Body of pancreas (tissue), 4 donors: ENCODE measurements around the gene ARHGEF7. TPM values are rescaled to one million over a fixed set of nuclear protein-coding genes. Genes with fewer than 3 reads are reported as not detected.

ENCODE experiments used
- ATAC-seq: fragments of 150-250 bp; one replicate; pipeline ENCODE4 v1.9.1; 2016
- DNase-seq, 4 donors: peaks; one replicate each; pipeline ENCODE4 v3.0.0-alpha.2; 2019
- H3K27ac ChIP-seq, 4 donors: fragments of 200-600 bp; sonication (generic); 1 replicate in 3 of 4; 2 replicates in 1 of 4; pipeline versions ENCODE4 v1.5.1 to v1.6.1; 2016 to 2019; ENCODE audit warnings: mild to moderate bottlenecking in 1 of 4, mixed read lengths in 1 of 4, moderate library complexity in 1 of 4
- H3K27me3 ChIP-seq, 2 donors: fragments of 200-600 bp; sonication (generic); one replicate each; pipeline ENCODE4 v1.6.0; 2016; ENCODE audit warnings: mild to moderate bottlenecking in 1 of 2
- H3K36me3 ChIP-seq, 2 donors: fragments of 200-600 bp; sonication (generic); replicated peaks in 1 of 2; 2 replicates each; pipeline ENCODE4 v1.5.1; 2016; ENCODE audit warnings: low read depth in 2 of 2; ENCODE audit not compliant: insufficient read depth in 1 of 2
- H3K4me1 ChIP-seq: fragments of 200-600 bp; sonication (generic); one replicate; pipeline ENCODE4 v1.6.0; 2016
- H3K4me3 ChIP-seq, 2 donors: fragments of 200-600 bp; sonication (generic); 1 replicate in 1 of 2; 2 replicates in 1 of 2; pipeline ENCODE4 v1.5.1; 2016 to 2019
- H3K9me3 ChIP-seq, 3 donors: fragments of 200-600 bp; sonication (generic); 1 replicate in 2 of 3; 2 replicates in 1 of 3; pipeline ENCODE4 v1.5.1; 2016
- POLR2A ChIP-seq, 3 donors: fragments of 450-650 bp; IDR thresholded peaks; one replicate each; pipeline ENCODE4 v1.6.1; 2016; ENCODE audit warnings: antibody characterized with exemption in 3 of 3, mild to moderate bottlenecking in 2 of 3
- WGBS, 2 donors: methylation state at CpG; one replicate each; pipeline ENCODE4 v1.1.5; 2017; 5-methylcytosine and 5-hydroxymethylcytosine counted together
- intact Hi-C: fragments of 100-400 bp; cut with DNase I; formaldehyde crosslinking; loops from one replicate; pipeline ENCODE4 v1.15.1; 2023
- total RNA-seq, 2 donors: library from RNA; depleted of rRNA; stranded (reverse); fragments of >200 nt; gene quantifications; one replicate each; pipeline ENCODE4 v1.1.0, GENCODE V29; 2016
- TF ChIP-seq, protein P1 (sequence below), 7 experiments: fragments of 450-650 bp in 4 of 7; fragments of 200-600 bp in 3 of 7; sonication (generic) in 3 of 7; IDR thresholded peaks; one replicate each; pipeline ENCODE4 v1.5.1; 2016 to 2019; ENCODE audit warnings: antibody characterized with exemption in 7 of 7

ARHGEF7 gene
- total RNA-seq, 2 donors from 2014 or later, result 27.5 to 81.4 TPM

DNA sequence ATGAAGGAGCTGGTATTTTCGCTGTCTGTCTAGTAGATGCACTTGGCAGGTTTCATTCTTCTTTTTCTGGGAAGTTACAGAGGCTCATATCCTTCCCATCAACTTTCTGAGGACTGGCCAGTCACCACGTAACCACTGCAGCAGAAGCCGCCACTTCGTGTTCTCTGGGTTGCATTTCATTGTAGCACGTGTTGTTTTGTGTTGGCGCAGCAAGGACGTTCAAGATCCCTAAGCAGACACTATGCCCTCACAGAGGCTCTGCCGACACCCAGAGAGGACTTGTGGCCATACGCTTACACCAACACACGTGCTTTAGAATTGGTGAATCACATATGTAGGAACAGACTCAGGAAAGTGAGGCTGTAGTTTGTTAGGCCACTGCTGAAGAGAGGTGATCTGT is 163.1 kb downstream of the ARHGEF7 start:
- Histone ChIP-seq H3K36me3 (peaks cover 0 to 24% of the 10 kb centered on the region in 2 donors), H3K4me3 (no peak overlapping the region), H3K4me1 (peaks cover 8% of the 10 kb centered on the region), H3K27me3 (no peaks in the 10 kb centered on the region), H3K9me3 (no peaks in the 10 kb centered on the region), H3K27ac (no peak overlapping the region)
- no peak for ATAC-seq
- 92 to 94% methylated on average over 10 of the region's 10 CpGs for WGBS, 2 donors
- TF ChIP-seq, protein P1, sequence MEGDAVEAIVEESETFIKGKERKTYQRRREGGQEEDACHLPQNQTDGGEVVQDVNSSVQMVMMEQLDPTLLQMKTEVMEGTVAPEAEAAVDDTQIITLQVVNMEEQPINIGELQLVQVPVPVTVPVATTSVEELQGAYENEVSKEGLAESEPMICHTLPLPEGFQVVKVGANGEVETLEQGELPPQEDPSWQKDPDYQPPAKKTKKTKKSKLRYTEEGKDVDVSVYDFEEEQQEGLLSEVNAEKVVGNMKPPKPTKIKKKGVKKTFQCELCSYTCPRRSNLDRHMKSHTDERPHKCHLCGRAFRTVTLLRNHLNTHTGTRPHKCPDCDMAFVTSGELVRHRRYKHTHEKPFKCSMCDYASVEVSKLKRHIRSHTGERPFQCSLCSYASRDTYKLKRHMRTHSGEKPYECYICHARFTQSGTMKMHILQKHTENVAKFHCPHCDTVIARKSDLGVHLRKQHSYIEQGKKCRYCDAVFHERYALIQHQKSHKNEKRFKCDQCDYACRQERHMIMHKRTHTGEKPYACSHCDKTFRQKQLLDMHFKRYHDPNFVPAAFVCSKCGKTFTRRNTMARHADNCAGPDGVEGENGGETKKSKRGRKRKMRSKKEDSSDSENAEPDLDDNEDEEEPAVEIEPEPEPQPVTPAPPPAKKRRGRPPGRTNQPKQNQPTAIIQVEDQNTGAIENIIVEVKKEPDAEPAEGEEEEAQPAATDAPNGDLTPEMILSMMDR (IDR thresholded peaks at IDR 0.05), result no peak
- TF ChIP-seq POLR2A (IDR thresholded peaks at IDR 0.05), result no peak
- no peak for DNase-seq
- intact Hi-C loops, result no loop called here

DNA sequence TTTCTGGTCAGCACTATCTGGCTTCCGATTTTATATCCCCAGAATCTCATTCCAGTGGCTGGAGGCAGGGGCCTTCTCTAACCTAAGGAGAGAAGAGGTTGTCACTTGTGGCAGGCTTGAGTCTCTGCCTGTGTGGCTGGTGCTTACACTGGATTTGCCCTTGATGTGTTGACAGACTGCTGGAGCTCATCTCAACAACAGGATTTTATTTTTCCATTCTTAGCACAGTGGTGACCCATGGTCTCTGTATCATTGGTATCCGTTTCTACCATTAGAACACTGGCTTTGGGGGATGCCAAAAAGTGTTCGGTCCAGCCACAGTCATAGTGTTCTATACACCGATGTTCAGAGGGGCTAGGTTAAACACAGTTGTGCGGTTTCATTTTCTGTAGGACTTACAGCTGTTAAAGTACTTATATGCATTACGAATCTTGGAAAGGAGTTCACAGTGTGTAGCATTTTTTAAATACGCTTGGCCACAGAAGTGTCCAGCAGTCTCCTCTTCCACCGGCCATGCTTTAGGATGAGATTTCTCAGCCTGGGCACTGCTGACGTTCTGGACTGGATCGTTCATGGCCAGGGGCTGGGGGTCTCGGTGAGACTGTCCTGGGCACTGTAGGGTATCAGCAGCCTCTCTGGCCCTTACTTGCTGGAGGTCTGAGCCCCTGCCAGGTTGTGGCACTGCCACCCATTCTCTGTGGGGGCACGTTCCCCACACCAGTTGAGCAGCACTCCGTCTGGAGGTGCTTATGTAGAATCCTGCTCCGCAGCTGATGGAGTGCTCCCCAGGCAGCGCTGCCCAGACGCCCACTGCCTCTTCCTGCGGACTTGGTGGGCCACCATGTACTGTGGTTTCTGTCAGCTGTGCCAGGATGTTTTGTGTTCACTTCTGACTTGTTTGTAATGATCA is 163.9 kb downstream of the ARHGEF7 start:
- peaks cover 0 to 20% of the 10 kb centered on the region in 2 donors for H3K36me3 ChIP-seq
- no peak overlapping the region for H3K4me3 ChIP-seq
- H3K9me3 ChIP-seq, result no peaks in the 10 kb centered on the region
- intact Hi-C loops, result no loop called here
- TF ChIP-seq, protein P1 (IDR thresholded peaks at IDR 0.05), result no peak
- TF ChIP-seq POLR2A (IDR thresholded peaks at IDR 0.05), result no peak
- 88 to 92% methylated on average over 14 to 16 of the region's 17 CpGs for WGBS, 2 donors
- DNase-seq, result no peak
- no peak overlapping the region for H3K27ac ChIP-seq
- peaks cover 10% of the 10 kb centered on the region for H3K4me1 ChIP-seq
- ATAC-seq, result no peak
- H3K27me3 ChIP-seq, result no peaks in the 10 kb centered on the region

DNA sequence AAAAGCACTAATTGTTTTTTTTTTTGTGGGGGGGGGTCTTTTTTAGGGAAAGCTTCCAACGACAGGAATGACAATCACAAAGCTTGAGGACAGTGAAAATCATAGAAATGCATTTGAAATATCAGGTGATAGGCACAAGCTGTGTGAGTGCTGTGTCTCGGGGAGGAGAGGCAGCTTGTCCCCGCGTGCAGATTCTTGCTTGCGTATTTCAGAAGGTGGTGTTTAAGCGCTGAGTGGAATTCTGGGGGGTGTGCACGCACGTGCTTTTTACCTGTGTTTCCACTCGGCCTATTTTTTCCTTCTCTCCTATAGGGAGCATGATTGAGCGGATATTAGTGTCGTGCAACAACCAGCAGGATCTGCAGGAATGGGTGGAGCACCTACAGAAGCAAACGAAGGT is 165.1 kb downstream of the ARHGEF7 start:
- 88 to 89% methylated on average over 12 of the region's 12 CpGs for WGBS, 2 donors
- H3K4me1 ChIP-seq, result peaks cover 18% of the 10 kb centered on the region
- H3K27ac ChIP-seq, result no peak overlapping the region
- no peaks in the 10 kb centered on the region for H3K27me3 ChIP-seq
- H3K4me3 ChIP-seq, result no peak overlapping the region
- peaks cover 0 to 23% of the 10 kb centered on the region in 2 donors for H3K36me3 ChIP-seq
- DNase-seq (no peak), ATAC-seq (no peak)
- intact Hi-C loops, result no loop called here
- no peaks in the 10 kb centered on the region for H3K9me3 ChIP-seq
- TF ChIP-seq POLR2A (IDR thresholded peaks at IDR 0.05), result no peak
- TF ChIP-seq, protein P1 (IDR thresholded peaks at IDR 0.05), result no peak

DNA sequence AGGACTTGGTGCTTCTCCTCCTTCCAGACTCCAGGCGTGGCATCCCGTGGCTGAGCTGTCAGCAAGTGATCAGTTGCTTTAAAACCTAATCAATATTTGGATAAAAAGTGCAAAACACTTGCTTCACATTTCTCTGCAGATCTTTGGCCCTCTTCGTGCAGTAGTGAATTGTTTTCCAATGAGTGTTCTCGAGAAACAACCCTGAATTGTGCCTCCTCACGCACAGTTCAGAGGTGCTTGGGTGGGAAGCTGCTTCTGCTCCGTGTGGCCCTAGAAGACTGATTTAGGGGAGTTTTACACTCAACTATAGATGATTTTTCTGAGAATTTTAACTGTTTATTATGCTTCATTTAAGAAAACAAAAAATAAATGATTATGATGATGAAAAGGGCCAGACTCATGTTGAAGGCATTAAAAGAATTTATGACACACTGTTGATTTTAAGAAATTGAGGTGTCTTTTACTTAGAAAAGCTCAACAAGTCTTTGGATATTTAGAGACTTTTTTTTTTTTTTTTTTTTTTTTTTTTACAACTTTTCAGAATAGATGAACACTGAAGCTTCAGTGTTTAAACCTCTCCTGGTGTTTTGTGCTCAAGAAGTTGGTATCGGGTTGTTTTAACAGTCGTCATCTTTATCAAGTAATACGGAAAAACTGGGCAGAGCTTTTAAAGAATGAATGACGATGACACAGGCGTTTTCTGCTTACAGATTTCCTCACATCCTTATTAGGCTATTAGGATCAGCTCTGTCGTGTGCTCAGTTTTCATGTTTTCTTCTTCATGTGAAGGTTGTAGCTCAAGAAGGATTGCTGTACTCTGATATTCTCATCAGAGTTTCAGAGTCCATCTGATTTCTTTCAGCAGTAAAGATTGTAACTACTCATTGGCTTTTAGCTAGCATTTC is 165.8 kb downstream of the ARHGEF7 start:
- intact Hi-C loops, result no loop called here
- TF ChIP-seq, protein P1 (IDR thresholded peaks at IDR 0.05), result no peak
- TF ChIP-seq POLR2A (IDR thresholded peaks at IDR 0.05), result no peak
- Histone ChIP-seq H3K4me1 (peaks cover 18% of the 10 kb centered on the region), H3K4me3 (no peak overlapping the region), H3K9me3 (no peaks in the 10 kb centered on the region), H3K27me3 (no peaks in the 10 kb centered on the region), H3K27ac (peak overlapping the region in 1 of 4 donors; percentile 4), H3K36me3 (peaks cover 0 to 20% of the 10 kb centered on the region in 2 donors)
- 83 to 91% methylated on average over 12 of the region's 12 CpGs for WGBS, 2 donors
- no peak for DNase-seq
- ATAC-seq, result no peak
